SU-DHL-6 (cell line): ENCODE measurements around the gene PIGS.

ENCODE experiments used
- H2AFZ ChIP-seq: fragments of 200-600 bp; sonication (generic); 2 replicates; pipeline ENCODE4 v1.6.1; 2014; ENCODE audit warnings: low read depth, mild to moderate bottlenecking, moderate library complexity, mixed read lengths, antibody characterized with exemption, low read length; ENCODE audit not compliant: severe bottlenecking
- H3F3A ChIP-seq: fragments of 200-600 bp; shearing (Covaris generic); 2 replicates; pipeline ENCODE4 v1.6.0; 2016; ENCODE audit warnings: antibody characterized with exemption, mild to moderate bottlenecking; ENCODE audit not compliant: insufficient read depth
- H3K27ac ChIP-seq: fragments of 200-600 bp; sonication (generic); 2 replicates; pipeline ENCODE4 v1.5.1; 2016; ENCODE audit warnings: low read depth, mild to moderate bottlenecking, low read length, moderate library complexity, mixed read lengths
- H3K27me3 ChIP-seq: fragments of 200-600 bp; sonication (generic), shearing (Covaris generic); 2 replicates; pipeline ENCODE4 v1.6.0; 2014; ENCODE audit warnings: mild to moderate bottlenecking, low read length
- H3K36me3 ChIP-seq: fragments of 200-600 bp; sonication (generic); 2 replicates; pipeline ENCODE4 v1.6.1; 2014; ENCODE audit warnings: mild to moderate bottlenecking, low read length, mixed read lengths
- H3K4me2 ChIP-seq: fragments of 300-600, 200-600 bp; shearing (Covaris generic), sonication (generic); 2 replicates; pipeline ENCODE4 v1.6.0; 2014; ENCODE audit warnings: low read length, low read depth, mild to moderate bottlenecking; ENCODE audit not compliant: poor library complexity, severe bottlenecking
- H3K4me3 ChIP-seq: fragments of 200-600 bp; sonication (generic); 2 replicates; pipeline ENCODE4 v1.5.1; 2014; ENCODE audit warnings: antibody characterized with exemption, low read length, mild to moderate bottlenecking, mixed read lengths; ENCODE audit not compliant: insufficient read depth, poor library complexity, severe bottlenecking
- H3K79me2 ChIP-seq: fragments of 200-600 bp; sonication (generic); 2 replicates; pipeline ENCODE4 v1.6.1; 2014; ENCODE audit warnings: mild to moderate bottlenecking, low read length, moderate library complexity; ENCODE audit not compliant: insufficient read depth
- H3K9ac ChIP-seq: fragments of 200-600 bp; sonication (generic); 2 replicates; pipeline ENCODE4 v1.7.0; 2014; ENCODE audit warnings: mild to moderate bottlenecking, low read length
- H3K9me2 ChIP-seq: fragments of 200-600 bp; sonication (generic); replicated peaks from 2 replicates; pipeline ENCODE4 v1.6.1; 2014; ENCODE audit warnings: low read length; ENCODE audit not compliant: insufficient read depth
- H3K9me3 ChIP-seq: fragments of 200-600 bp; sonication (generic); 2 replicates; pipeline ENCODE4 v1.6.1; 2014; ENCODE audit warnings: low read length, mixed read lengths; ENCODE audit not compliant: insufficient read depth
- H4K20me1 ChIP-seq: fragments of 200-600 bp; sonication (generic); 2 replicates; pipeline ENCODE4 v1.6.1; 2014; ENCODE audit warnings: low read depth, mild to moderate bottlenecking, antibody characterized with exemption, low read length, moderate library complexity, mixed read lengths
- CTCF ChIP-seq: fragments of 200-600 bp; sonication (generic); IDR thresholded peaks from one replicate; pipeline ENCODE4 v1.5.1; 2017; ENCODE audit warnings: antibody characterized with exemption, mild to moderate bottlenecking, low read length, moderate library complexity; ENCODE audit not compliant: insufficient read depth, poor library complexity, severe bottlenecking
- EZH2phosphoT487 ChIP-seq: fragments of 200-600 bp; sonication (generic), shearing (Covaris generic); conservative IDR thresholded peaks from 2 replicates; pipeline ENCODE4 v1.6.1; 2018; ENCODE audit warnings: mild to moderate bottlenecking, antibody characterized with exemption, low read length, moderate library complexity, mixed read lengths

The PIGS gene

GRCh38 chr17:28520687-28521086 is 50.6 kb downstream of the PIGS start:
- Histone ChIP-seq H3K27me3 (no peaks in the 10 kb centered on the region), H3K9ac (no peak overlapping the region), H4K20me1 (no peaks in the 10 kb centered on the region), H2AFZ (no peak overlapping the region), H3K27ac (no peak overlapping the region), H3K36me3 (no peaks in the 10 kb centered on the region), H3K4me2 (no peak overlapping the region), H3K79me2 (no peaks in the 10 kb centered on the region), H3K4me3 (no peak overlapping the region), H3K9me3 (peaks cover 3% of the 10 kb centered on the region; the same call in 1 of the 2 replicates), H3F3A (no peaks in the 10 kb centered on the region), H3K9me2 (no peaks in the 10 kb centered on the region)
- TF ChIP-seq CTCF (no peak), EZH2phosphoT487 (no peak)

- Histone ChIP-seq H2AFZ (no peak overlapping the region), H3K27ac (no peak overlapping the region), H3K4me3 (no peak overlapping the region), H4K20me1 (no peaks in the 10 kb centered on the region), H3K9me2 (no peaks in the 10 kb centered on the region), H3F3A (no peaks in the 10 kb centered on the region), H3K9ac (no peak overlapping the region), H3K36me3 (no peaks in the 10 kb centered on the region), H3K9me3 (peaks cover 11% of the 10 kb centered on the region; the same call in 1 of the 2 replicates), H3K4me2 (no peak overlapping the region), H3K79me2 (no peaks in the 10 kb centered on the region), H3K27me3 (no peaks in the 10 kb centered on the region)
- TF ChIP-seq CTCF (no peak), EZH2phosphoT487 (no peak)
Observed at GRCh38 chr17:28519236-28519635, 52.1 kb downstream of the PIGS start.

GRCh38 chr17:28518578-28518977 is 52.7 kb downstream of the PIGS start:
- Histone ChIP-seq H3F3A (no peaks in the 10 kb centered on the region), H3K4me2 (no peak overlapping the region), H3K4me3 (no peak overlapping the region), H3K27me3 (no peaks in the 10 kb centered on the region), H4K20me1 (no peaks in the 10 kb centered on the region), H3K27ac (no peak overlapping the region), H3K9me3 (peaks cover 11% of the 10 kb centered on the region; the same call in 1 of the 2 replicates), H3K9me2 (no peaks in the 10 kb centered on the region), H2AFZ (no peak overlapping the region), H3K36me3 (no peaks in the 10 kb centered on the region), H3K9ac (no peak overlapping the region), H3K79me2 (no peaks in the 10 kb centered on the region)
- no peak for TF ChIP-seq EZH2phosphoT487

GRCh38 chr17:28518132-28518531 is 53.2 kb downstream of the PIGS start:
- Histone ChIP-seq H3K9me2 (no peaks in the 10 kb centered on the region), H3F3A (no peaks in the 10 kb centered on the region), H3K9ac (no peak overlapping the region), H3K9me3 (peaks cover 11% of the 10 kb centered on the region; the same call in 1 of the 2 replicates), H3K79me2 (no peaks in the 10 kb centered on the region), H3K27ac (no peak overlapping the region), H3K27me3 (no peaks in the 10 kb centered on the region), H4K20me1 (no peaks in the 10 kb centered on the region), H3K36me3 (no peaks in the 10 kb centered on the region), H3K4me3 (no peak overlapping the region), H3K4me2 (no peak overlapping the region), H2AFZ (no peak overlapping the region)
- TF ChIP-seq CTCF (no peak), EZH2phosphoT487 (no peak)
